Smooth muscle cell of the coronary artery (primary cell): ENCODE measurements around the gene AKTIP. TPM values are rescaled to one million over a fixed set of nuclear protein-coding genes. Genes with fewer than 3 reads are reported as not detected.

Source experiments
- total RNA-seq: library from RNA; depleted of rRNA; stranded (reverse); fragments of >200 nt; gene quantifications from 2 replicates; pipeline ENCODE4 v1.2.3, GENCODE V29; 2014; ENCODE audit warnings: low replicate concordance

AKTIP gene
- 18.7 and 22.2 TPM in 2 replicates for total RNA-seq

GRCh38 chr16:53502331-53503269 lies at the start of gene AKTIP:
AKTIP (minus strand) TSS chr16:53503209; CDS start chr16:53500259, 2,950 bp downstream.

Other genes starting within 250 kb of the AKTIP start
- gene RBL2, start 68.7 kb downstream of the AKTIP start, total RNA-seq: 22.9 and 26.2 TPM in 2 replicates
- gene RPGRIP1L, start 200.7 kb upstream of the AKTIP start, total RNA-seq: 7.6 and 10.6 TPM in 2 replicates
- 67.0 and 87.2 TPM in 2 replicates for gene FTO, start 200.9 kb upstream of the AKTIP start, total RNA-seq